IMR-90 (cell line): ENCODE data around the gene PLD3. TPM values are rescaled to one million over a fixed set of nuclear protein-coding genes. Genes with fewer than 3 reads are reported as not detected.
A peak's percentile ranks its signal among the peaks of the same experiment; 100 is the strongest.

Experiments used
- ATAC-seq: fragments of 200-7000 bp; cut with Tn5 transposase; 2 replicates; pipeline ENCODE4 v1.9.1; 2020; ENCODE audit warnings: low read depth, mild to moderate bottlenecking, moderate library complexity
- BruUV-seq: library from RNA; stranded (reverse); fragments of 400-500 nt; replicated peaks from 2 replicates; lab custom pipeline; 2021; lab: Mats Ljungman, UMichigan
- CTCF ChIA-PET: fragments of 300-600 bp; formaldehyde crosslinking; extraction: SDS; loops from one replicate; lab custom pipeline; 2021; ENCODE audit warnings: antibody characterized with exemption; lab: Yijun Ruan, JAX
- POLR2A ChIA-PET: fragments of 300-600 bp; sonication (Branson Sonifier 250); formaldehyde crosslinking; loops from one replicate; lab custom pipeline; 2022; ENCODE audit warnings: antibody characterized with exemption; ENCODE audit not compliant: unreplicated experiment; lab: Charles Lee
- DNase-seq: peaks from one replicate; pipeline ENCODE4 v3.0.0; 2013
- H2AFZ ChIP-seq: replicated peaks from 2 replicates; pipeline ENCODE3; 2013; ENCODE audit warnings: low read length, mild to moderate bottlenecking; ENCODE audit not compliant: poor library complexity
- H2AK5ac ChIP-seq: 2 replicates; pipeline ENCODE4 v1.6.1; 2013; ENCODE audit warnings: low read depth, low read length, inconsistent platforms
- H2AK9ac ChIP-seq: replicated peaks from 2 replicates; pipeline ENCODE3; 2013; ENCODE audit warnings: mild to moderate bottlenecking, low read depth, low read length, moderate library complexity; ENCODE audit not compliant: poor library complexity
- H2BK120ac ChIP-seq: 2 replicates; pipeline ENCODE4 v1.6.1; 2013; ENCODE audit warnings: low read depth, low read length, inconsistent platforms
- H2BK15ac ChIP-seq: 3 replicates; pipeline ENCODE4 v1.6.1; 2013; ENCODE audit warnings: low read depth, low read length, inconsistent platforms
- H2BK20ac ChIP-seq: 2 replicates; pipeline ENCODE4 v1.6.1; 2013; ENCODE audit warnings: low read depth, mild to moderate bottlenecking, inconsistent platforms, low read length, moderate library complexity
- H2BK5ac ChIP-seq: 2 replicates; pipeline ENCODE4 v1.6.1; 2013; ENCODE audit warnings: mild to moderate bottlenecking, low read depth, low read length, inconsistent platforms; ENCODE audit not compliant: poor library complexity, severe bottlenecking
- H3K14ac ChIP-seq: replicated peaks from 2 replicates; pipeline ENCODE4 v1.6.1; 2013; ENCODE audit warnings: low read depth, low read length, inconsistent platforms
- H3K18ac ChIP-seq: 2 replicates; pipeline ENCODE4 v1.6.1; 2013; ENCODE audit warnings: low read depth, low read length, control low read depth
- H3K23ac ChIP-seq: 2 replicates; pipeline ENCODE4 v1.6.1; 2013; ENCODE audit warnings: low read depth, low read length, inconsistent platforms
- H3K27ac ChIP-seq: 2 replicates; pipeline ENCODE4 v1.5.1; 2013; ENCODE audit warnings: mild to moderate bottlenecking, control low read depth, low read length; ENCODE audit not compliant: insufficient read depth
- H3K27me3 ChIP-seq: 2 replicates; pipeline ENCODE4 v1.6.1; 2013; ENCODE audit warnings: low read length; ENCODE audit not compliant: control insufficient read depth, insufficient read depth
- H3K36me3 ChIP-seq: 2 replicates; pipeline ENCODE4 v1.6.1; 2013; ENCODE audit warnings: low read length, mixed read lengths; ENCODE audit not compliant: control insufficient read depth, insufficient read depth
- H3K4ac ChIP-seq: 2 replicates; pipeline ENCODE4 v1.6.1; 2013; ENCODE audit warnings: low read depth, low read length, inconsistent platforms
- H3K4me1 ChIP-seq: 2 replicates; pipeline ENCODE4 v1.6.1; 2013; ENCODE audit warnings: low read length, mixed read lengths; ENCODE audit not compliant: control insufficient read depth, insufficient read depth
- H3K4me2 ChIP-seq: 2 replicates; pipeline ENCODE4 v1.6.1; 2013; ENCODE audit warnings: low read depth, mild to moderate bottlenecking, control low read depth, low read length, moderate library complexity
- H3K4me3 ChIP-seq: 2 replicates; pipeline ENCODE4 v1.5.1; 2013; ENCODE audit warnings: low read depth, mild to moderate bottlenecking, control low read depth, low read length, moderate library complexity; ENCODE audit not compliant: insufficient read depth
- H3K56ac ChIP-seq: 2 replicates; pipeline ENCODE4 v1.6.1; 2013; ENCODE audit warnings: low read length, inconsistent platforms; ENCODE audit not compliant: insufficient read depth; ENCODE audit errors: extremely low read depth
- H3K79me1 ChIP-seq, 2 experiments: 2 replicates each; pipeline ENCODE4 v1.6.1; 2013; ENCODE audit warnings: low read length in 2 of 2, inconsistent platforms in 1 of 2, low read depth in 1 of 2
- H3K9ac ChIP-seq: 2 replicates; pipeline ENCODE4 v1.6.1; 2013; ENCODE audit warnings: low read depth, low read length, control low read depth
- H3K9me1 ChIP-seq: 2 replicates; pipeline ENCODE4 v1.6.1; 2013; ENCODE audit warnings: low read length, inconsistent platforms; ENCODE audit not compliant: insufficient read depth
- H3K9me3 ChIP-seq: 2 replicates; pipeline ENCODE4 v1.6.1; 2013; ENCODE audit warnings: low read length; ENCODE audit not compliant: control insufficient read depth, insufficient read depth
- H4K20me1 ChIP-seq: 2 replicates; pipeline ENCODE4 v1.6.1; 2013; ENCODE audit warnings: low read length, inconsistent platforms; ENCODE audit not compliant: insufficient read depth
- H4K5ac ChIP-seq: 2 replicates; pipeline ENCODE4 v1.6.1; 2013; ENCODE audit warnings: mild to moderate bottlenecking, low read depth, low read length, control low read depth
- H4K8ac ChIP-seq, 2 experiments: 2 replicates each; pipeline ENCODE4 v1.6.1; 2013; ENCODE audit warnings: low read depth in 2 of 2, low read length in 2 of 2, control low read depth in 1 of 2, inconsistent platforms in 1 of 2
- H4K91ac ChIP-seq: 2 replicates; pipeline ENCODE4 v1.6.1; 2013; ENCODE audit warnings: low read depth, low read length, inconsistent platforms; ENCODE audit not compliant: insufficient read depth
- BHLHE40 ChIP-seq: fragments of 150-350 bp; IDR thresholded peaks from 2 replicates; pipeline ENCODE4 v1.6.1; 2016; ENCODE audit warnings: mild to moderate bottlenecking, low read depth, low read length
- CEBPB ChIP-seq: IDR thresholded peaks from 2 replicates; pipeline ENCODE4 v1.6.1; 2012; ENCODE audit warnings: low read depth, low read length, improper control_type of control experiment
- CHD1 ChIP-seq: IDR thresholded peaks from 2 replicates; pipeline ENCODE4 v1.6.1; 2012; ENCODE audit warnings: low read depth, low read length, improper control_type of control experiment
- FOS ChIP-seq: fragments of 150-350 bp; IDR thresholded peaks from 2 replicates; pipeline ENCODE4 v1.6.1; 2016; ENCODE audit warnings: low read depth, low read length
- MAFK ChIP-seq: IDR thresholded peaks from 2 replicates; pipeline ENCODE4 v1.6.1; 2012; ENCODE audit warnings: low read depth, low read length, improper control_type of control experiment
- MAZ ChIP-seq: IDR thresholded peaks from 2 replicates; pipeline ENCODE4 v1.6.1; 2012; ENCODE audit warnings: low read depth, mild to moderate bottlenecking, low read length, improper control_type of control experiment, moderate library complexity, borderline replicate concordance
- POLR2A ChIP-seq: IDR thresholded peaks from 2 replicates; pipeline ENCODE4 v1.6.1; 2012; ENCODE audit warnings: mild to moderate bottlenecking, low read depth, low read length
- RAD21 ChIP-seq: IDR thresholded peaks from 2 replicates; pipeline ENCODE4 v1.6.1; 2012; ENCODE audit warnings: low read length, improper control_type of control experiment
- RCOR1 ChIP-seq: IDR thresholded peaks from 2 replicates; pipeline ENCODE4 v1.6.1; 2012; ENCODE audit warnings: mild to moderate bottlenecking, low read length, improper control_type of control experiment; ENCODE audit not compliant: insufficient replicate concordance
- RFX5 ChIP-seq: IDR thresholded peaks from 2 replicates; pipeline ENCODE4 v1.8.0; 2012; ENCODE audit warnings: low read depth, mild to moderate bottlenecking, low read length, moderate library complexity
- SMC3 ChIP-seq: fragments of 150-350 bp; IDR thresholded peaks from 2 replicates; pipeline ENCODE4 v1.6.1; 2016; ENCODE audit warnings: low read depth, mild to moderate bottlenecking, antibody characterized with exemption, low read length, moderate library complexity
- USF2 ChIP-seq: fragments of 150-350 bp; IDR thresholded peaks from 2 replicates; pipeline ENCODE4 v1.6.1; 2017; ENCODE audit warnings: mild to moderate bottlenecking, antibody characterized with exemption, low read length, low read depth
- WGBS, 2 experiments: methylation state at CpG; one replicate each; pipeline versions ENCODE4 v1.1.5 to v1.1.7; 2013; ENCODE audit warnings: missing lambda C conversion rate in 2 of 2; ENCODE audit not compliant: insufficient read length in 1 of 2; ENCODE audit errors: extremely low coverage in 2 of 2; 5-methylcytosine and 5-hydroxymethylcytosine counted together
- dilution Hi-C: fragments of 300-500 bp; cut with HindIII; formaldehyde crosslinking; loops from one replicate; pipeline ENCODE4 v1.14.3; 2018; ENCODE audit warnings: low sequenced_read_pairs; ENCODE audit not compliant: unreplicated experiment
- in situ Hi-C: fragments of 300-500 bp; cut with MboI; formaldehyde crosslinking; loops from 3 replicates; pipeline ENCODE4 v1.14.3; 2019; ENCODE audit warnings: low sequenced_read_pairs, inconsistent platforms, mixed read lengths
- intact Hi-C: fragments of 100-400 bp; cut with micrococcal nuclease; formaldehyde crosslinking; loops from 2 replicates; pipeline ENCODE4 v1.10.0; 2022
- polyA plus RNA-seq, 3 experiments: library from polyadenylated mRNA; depleted of rRNA; stranded (reverse); fragments of >200 nt; gene quantifications; 2 replicates each; pipeline ENCODE4 v1.2.3, GENCODE V29; 2012; ENCODE audit warnings: low replicate concordance in 1 of 3
- total RNA-seq: library from RNA; depleted of rRNA; stranded (reverse); fragments of >200 nt; gene quantifications from 2 replicates; pipeline ENCODE4 v1.2.3, GENCODE V29; 2012
- TF ChIP-seq, protein P1 (sequence below): fragments of 150-350 bp; IDR thresholded peaks from 2 replicates; pipeline ENCODE4 v1.6.1; 2016; ENCODE audit warnings: low read depth, mild to moderate bottlenecking, low read length, moderate library complexity, borderline replicate concordance

PLD3 gene
- total and polyA plus RNA-seq, 2 of the 4 experiments (the other 2 are of a cell fraction), result 117 to 665 TPM

DNA sequence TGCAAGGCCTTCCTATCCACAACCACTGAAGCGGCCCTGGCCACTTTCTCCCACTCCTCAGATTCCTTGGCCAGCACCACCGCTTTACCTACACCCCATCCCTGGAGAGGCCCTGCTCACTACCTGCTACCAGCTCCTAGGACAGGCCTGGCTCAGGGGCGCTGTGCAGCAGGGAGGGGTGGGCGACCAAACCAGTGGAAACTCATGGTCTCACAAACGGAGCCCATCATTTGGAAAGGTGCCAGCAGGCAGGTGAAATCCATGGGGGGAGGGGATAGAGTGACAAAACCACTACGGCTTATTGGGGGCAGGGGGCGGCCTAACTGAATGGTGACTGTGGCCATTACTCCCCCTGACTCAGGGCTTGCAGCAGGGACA lies 27.9 kb upstream of the PLD3 start:
- H3K56ac ChIP-seq, result no peak overlapping the region
- H3K9ac ChIP-seq, result no peak overlapping the region
- H3K4me1 ChIP-seq, result no peaks in the 10 kb centered on the region
- H3K36me3 ChIP-seq, result peaks cover 46% of the 10 kb centered on the region
- no peaks in the 10 kb centered on the region for H3K9me3 ChIP-seq
- H2BK15ac ChIP-seq, result no peak overlapping the region
- H4K91ac ChIP-seq, result no peak overlapping the region
- in situ Hi-C loops (loop anchor here (25.0 kb wide), 1 partner anchor 192 kb away; no protein-coding TSS in a partner anchor), intact Hi-C loops (no loop called here), dilution Hi-C loops (no loop called here)
- H3K18ac ChIP-seq, result no peak overlapping the region
- no peak overlapping the region for H2BK120ac ChIP-seq
- peaks cover 0 to 5% of the 10 kb centered on the region in 2 experiments; a peak in 1 of 4 replicates for H3K79me1 ChIP-seq
- no peak overlapping the region for H3K27ac ChIP-seq
- peaks cover 4% of the 10 kb centered on the region; the same call in 1 of the 2 replicates for H3K9me1 ChIP-seq
- TF ChIP-seq, protein P1, sequence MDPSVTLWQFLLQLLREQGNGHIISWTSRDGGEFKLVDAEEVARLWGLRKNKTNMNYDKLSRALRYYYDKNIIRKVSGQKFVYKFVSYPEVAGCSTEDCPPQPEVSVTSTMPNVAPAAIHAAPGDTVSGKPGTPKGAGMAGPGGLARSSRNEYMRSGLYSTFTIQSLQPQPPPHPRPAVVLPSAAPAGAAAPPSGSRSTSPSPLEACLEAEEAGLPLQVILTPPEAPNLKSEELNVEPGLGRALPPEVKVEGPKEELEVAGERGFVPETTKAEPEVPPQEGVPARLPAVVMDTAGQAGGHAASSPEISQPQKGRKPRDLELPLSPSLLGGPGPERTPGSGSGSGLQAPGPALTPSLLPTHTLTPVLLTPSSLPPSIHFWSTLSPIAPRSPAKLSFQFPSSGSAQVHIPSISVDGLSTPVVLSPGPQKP, result no peak
- no peak for TF ChIP-seq USF2
- no peak for TF ChIP-seq BHLHE40
- TF ChIP-seq SMC3, result no peak
- no peak for TF ChIP-seq FOS
- TF ChIP-seq POLR2A, result no peak
- TF ChIP-seq RFX5, result no peak
- TF ChIP-seq RAD21, result no peak
- no peak for TF ChIP-seq CHD1
- TF ChIP-seq CEBPB, result no peak
- no peak for TF ChIP-seq MAFK
- no peak for TF ChIP-seq RCOR1
- TF ChIP-seq MAZ, result no peak
- BruUV-seq, result no TSS peak
- H3K14ac ChIP-seq, result no peak overlapping the region
- H2AK5ac ChIP-seq, result no peak overlapping the region
- no peak overlapping the region for H4K8ac ChIP-seq
- ChIA-PET POLR2A (no interaction called here), CTCF (no interaction called here)
- ATAC-seq (no peak), DNase-seq (no peak)
- 100% methylated on average over 1 of the region's 7 CpGs; no CpG with 5 or more reads in 1 of the 2 experiments for WGBS, 2 experiments
- H2BK5ac ChIP-seq, result no peak overlapping the region
- no peaks in the 10 kb centered on the region for H3K27me3 ChIP-seq
- H3K4me3 ChIP-seq, result no peak overlapping the region
- peak overlapping the region; percentile 24 for H2AK9ac ChIP-seq
- no peak overlapping the region for H3K23ac ChIP-seq
- H3K4ac ChIP-seq, result no peak overlapping the region
- no peak overlapping the region for H3K4me2 ChIP-seq
- H2AFZ ChIP-seq, result no peak overlapping the region
- no peak overlapping the region for H2BK20ac ChIP-seq
- peaks cover 6% of the 10 kb centered on the region; the same call in 1 of the 2 replicates for H4K20me1 ChIP-seq
- no peak overlapping the region for H4K5ac ChIP-seq
